SK-N-MC (cell line): ENCODE measurements around the gene HNRNPM.

Experiments used
- EZH2 ChIP-seq: fragments of 200-600 bp; sonication (generic); IDR thresholded peaks from one replicate; pipeline ENCODE4 v1.6.1; 2017; ENCODE audit warnings: antibody characterized with exemption
- FOXP2 ChIP-seq: optimal IDR thresholded peaks from 2 replicates; pipeline ENCODE3; 2011; ENCODE audit warnings: mild to moderate bottlenecking, moderate library complexity; ENCODE audit not compliant: insufficient read depth; ENCODE audit errors: extremely low read length, control extremely low read depth

- TF ChIP-seq FOXP2, result no peak
- TF ChIP-seq EZH2, result no peak
Measured at GRCh38 chr19:8456064-8456463, 11.3 kb downstream of the HNRNPM start.
